ENCODE measurements around the gene MYCBPAP.

- TF ChIP-seq EZH2 (IDR thresholded peaks at IDR 0.05; ENCODE audit: low read length, missing control alignments), result no peak
- TF ChIP-seq CTCF (conservative IDR thresholded peaks at IDR 0.05 in 1 of 2, IDR thresholded peaks at IDR 0.05 in 1 of 2; ENCODE audit: low read depth in 1 of 2, low read length in 2 of 2), result no peak
These were observed 578 bp downstream of the MYCBPAP start for GRCh38 chr17:50508573-50509460.
